B cell (primary cell): ENCODE data around the gene MAP4K1. TPM values are rescaled to one million over a fixed set of nuclear protein-coding genes. Genes with fewer than 3 reads are reported as not detected.
A peak's percentile ranks its signal among the peaks of the same experiment; 100 is the strongest.

Source experiments
- ATAC-seq: fragments of 200-7000 bp; cut with Tn5 transposase; one replicate; pipeline ENCODE4 v1.10.0; 2021; ENCODE audit warnings: low read depth, mild to moderate bottlenecking, moderate number of reproducible peaks, moderate library complexity
- CTCF ChIA-PET: fragments of 350-600 bp; sonication (Branson Sonifier 250); formaldehyde crosslinking; loops from one replicate; lab custom pipeline; 2021; ENCODE audit warnings: antibody characterized with exemption, inconsistent platforms; lab: Charles Lee
- POLR2A ChIA-PET: fragments of 350-600 bp; sonication (Branson Sonifier 250); formaldehyde crosslinking; loops from one replicate; lab custom pipeline; 2021; ENCODE audit warnings: antibody characterized with exemption; lab: Charles Lee
- DNase-seq: peaks from one replicate; pipeline ENCODE4 v3.0.0; 2013
- H2AFZ ChIP-seq: 2 replicates; pipeline ENCODE4 v1.6.1; 2012; ENCODE audit warnings: mild to moderate bottlenecking, low read depth, low read length; ENCODE audit not compliant: insufficient read depth, poor library complexity, severe bottlenecking
- H3K27ac ChIP-seq, 2 donors: 1 replicate in 1 of 2; 2 replicates in 1 of 2; pipeline ENCODE4 v1.5.1; 2012 to 2013; ENCODE audit warnings: low read length in 2 of 2, mild to moderate bottlenecking in 2 of 2, moderate library complexity in 1 of 2
- H3K27me3 ChIP-seq, 4 experiments: fragments of 200-600 bp in 1 of 4; sonication (generic) in 1 of 4; replicated peaks in 1 of 4; 1 replicate in 2 of 4; 2 replicates in 2 of 4; pipeline versions ENCODE4 v1.6.1 to v1.7.0; 2013 to 2016; ENCODE audit warnings: low read length in 3 of 4, mild to moderate bottlenecking in 2 of 4, mixed read lengths in 1 of 4, moderate library complexity in 1 of 4; ENCODE audit not compliant: insufficient read depth in 4 of 4, control insufficient read depth in 3 of 4; ENCODE audit errors: control extremely low read depth in 1 of 4
- H3K36me3 ChIP-seq, 2 experiments: replicated peaks in 1 of 2; 1 replicate in 1 of 2; 2 replicates in 1 of 2; pipeline versions ENCODE4 v1.6.1 to v1.7.1; 2013; ENCODE audit warnings: low read length in 1 of 2; ENCODE audit not compliant: insufficient read depth in 2 of 2, control insufficient read depth in 1 of 2; ENCODE audit errors: control extremely low read depth in 1 of 2, extremely low read depth in 1 of 2
- H3K4me1 ChIP-seq, 2 donors: fragments of 200-600 bp in 1 of 2; sonication (generic) in 1 of 2; 1 replicate in 1 of 2; 2 replicates in 1 of 2; pipeline versions ENCODE4 v1.5.1 to v1.6.1; 2013 to 2017; ENCODE audit warnings: low read length in 2 of 2; ENCODE audit not compliant: control insufficient read depth in 2 of 2, insufficient read depth in 2 of 2
- H3K4me2 ChIP-seq: replicated peaks from 2 replicates; pipeline ENCODE3; 2012; ENCODE audit warnings: mild to moderate bottlenecking, low read depth, low read length; ENCODE audit not compliant: poor library complexity, severe bottlenecking
- H3K4me3 ChIP-seq, 5 experiments: fragments of 200-600 bp in 1 of 5; sonication (generic) in 1 of 5; 1 replicate in 3 of 5; 2 replicates in 2 of 5; pipeline versions ENCODE4 v1.5.1 to v1.7.0; 2011 to 2016; ENCODE audit warnings: low read length in 4 of 5, mild to moderate bottlenecking in 4 of 5, low read depth in 2 of 5, control low read depth in 1 of 5, moderate library complexity in 1 of 5; ENCODE audit not compliant: insufficient read depth in 1 of 5; ENCODE audit errors: control extremely low read depth in 1 of 5, extremely low read depth in 1 of 5
- H3K79me2 ChIP-seq: fragments of 200-600 bp; sonication (generic); one replicate; pipeline ENCODE4 v1.6.0; 2016; ENCODE audit warnings: low read length; ENCODE audit not compliant: control insufficient read depth, insufficient read depth
- H3K9ac ChIP-seq: fragments of 200-600 bp; sonication (generic); 2 replicates; pipeline ENCODE4 v1.6.1; 2017; ENCODE audit warnings: mild to moderate bottlenecking, low read length, moderate library complexity
- H3K9me3 ChIP-seq, 3 donors: one replicate each; pipeline versions ENCODE4 v1.6.1 to v1.7.1; 2013; ENCODE audit warnings: low read length in 2 of 3; ENCODE audit not compliant: control insufficient read depth in 2 of 3, insufficient read depth in 1 of 3; ENCODE audit errors: control extremely low read depth in 1 of 3
- H4K20me1 ChIP-seq: 2 replicates; pipeline ENCODE4 v1.6.0; 2012; ENCODE audit warnings: mild to moderate bottlenecking, low read length; ENCODE audit not compliant: insufficient read depth, control insufficient read depth, poor library complexity, severe bottlenecking
- H3K27ac Mint-ChIP-seq: one replicate; pipeline ENCODE4 v1.8.0; 2021; ENCODE audit warnings: mixed read lengths
- H3K27me3 Mint-ChIP-seq: one replicate; pipeline ENCODE4 v1.8.0; 2021; ENCODE audit warnings: mixed read lengths
- H3K4me1 Mint-ChIP-seq: one replicate; pipeline ENCODE4 v1.8.0; 2021; ENCODE audit warnings: mixed read lengths
- H3K4me3 Mint-ChIP-seq: one replicate; pipeline ENCODE4 v1.8.0; 2021; ENCODE audit warnings: mixed read lengths
- H3K9me3 Mint-ChIP-seq: one replicate; pipeline ENCODE4 v1.8.0; 2022; ENCODE audit warnings: mixed read lengths; ENCODE audit not compliant: insufficient read depth
- CTCF ChIP-seq: fragments of 200-600 bp; IDR thresholded peaks from one replicate; pipeline ENCODE4 v1.8.0; 2022; ENCODE audit warnings: antibody characterized with exemption, mild to moderate bottlenecking
- EZH2 ChIP-seq: IDR thresholded peaks from 2 replicates; pipeline ENCODE4 v1.6.1; 2012; ENCODE audit warnings: borderline replicate concordance, low read depth, mild to moderate bottlenecking, moderate library complexity, low read length; ENCODE audit not compliant: insufficient read depth, poor library complexity, severe bottlenecking
- WGBS: methylation state at CpG from one replicate; pipeline ENCODE4 v1.1.5; 2013; ENCODE audit warnings: missing lambda C conversion rate; ENCODE audit not compliant: insufficient coverage; 5-methylcytosine and 5-hydroxymethylcytosine counted together
- intact Hi-C: fragments of 100-400 bp; cut with micrococcal nuclease; formaldehyde crosslinking; loops from one replicate; pipeline ENCODE4 v1.10.0; 2022
- polyA plus RNA-seq: library from polyadenylated mRNA; depleted of rRNA; stranded (reverse); fragments of >200 nt; gene quantifications from 2 replicates; pipeline ENCODE4 v1.2.3, GENCODE V29; 2012
- total RNA-seq, 2 donors: library from RNA; stranded (reverse); fragments of 120-200 nt in 1 of 2; gene quantifications; 1 replicate in 1 of 2; 2 replicates in 1 of 2; pipeline versions ENCODE4 v1.2.3 to v1.2.4, GENCODE V29; 2013 to 2022

MAP4K1 gene
- total and polyA plus RNA-seq, 2 donors (not counting 1 experiment from before 2014, with no cell fraction given) = 291 to 415 TPM

DNA sequence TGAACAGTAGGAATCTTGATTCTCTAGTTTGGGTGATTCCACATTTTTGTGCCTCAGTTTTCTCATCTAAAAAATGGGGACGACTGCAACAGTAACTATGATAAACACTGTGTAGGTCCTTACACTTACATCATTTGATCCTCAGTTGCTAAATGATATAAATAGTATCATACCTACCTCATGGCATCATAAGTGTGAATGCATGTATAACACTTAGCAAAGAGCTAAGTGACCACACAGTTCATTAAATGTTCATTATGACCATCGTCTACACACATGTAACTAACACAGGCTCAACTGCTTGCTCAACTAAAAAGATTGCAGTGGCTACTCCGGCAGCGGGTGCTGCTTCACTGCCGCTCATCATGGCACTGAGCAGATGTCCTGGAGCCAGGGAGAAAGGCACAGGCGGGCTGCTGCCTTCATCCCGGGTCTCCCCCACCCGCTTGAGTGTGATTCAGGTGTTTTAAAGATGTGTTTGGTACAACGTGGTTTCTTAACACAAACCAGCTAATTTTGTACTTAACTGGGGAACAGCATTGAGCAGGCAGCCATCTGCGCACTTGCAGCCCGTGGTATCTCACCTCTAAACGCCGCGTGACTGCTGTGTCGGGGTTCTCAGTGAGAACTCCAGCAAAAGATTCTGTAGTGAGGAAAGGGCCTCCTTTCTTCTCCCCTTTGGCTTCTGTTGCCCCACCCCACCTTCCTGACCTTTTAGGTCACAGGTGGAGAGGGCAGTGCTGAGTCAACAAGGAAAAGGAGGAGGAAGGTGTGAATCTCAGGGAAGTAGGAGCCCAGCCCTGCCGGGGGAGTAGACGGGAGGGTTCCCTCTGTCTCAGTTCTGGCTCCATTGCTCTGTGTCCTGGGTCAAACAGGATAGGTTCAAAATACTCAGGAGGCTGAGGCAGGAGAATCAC, 18.0 kb upstream of the MAP4K1 start:
- no peaks in the 10 kb centered on the region for H3K27me3 Mint-ChIP-seq
- no peak for DNase-seq
- no peak for TF ChIP-seq CTCF
- TF ChIP-seq EZH2 = no peak
- 91% methylated on average over 11 of the region's 17 CpGs for WGBS
- peaks cover 21% of the 10 kb centered on the region for H3K4me1 Mint-ChIP-seq
- peaks cover 5% of the 10 kb centered on the region for H3K79me2 ChIP-seq
- intact Hi-C loops = loop anchor here (1.0 to 10.0 kb wide), 2 partner anchors 17 to 49 kb away; no protein-coding TSS in a partner anchor
- no peak overlapping the region for H3K9ac ChIP-seq
- H3K27me3 ChIP-seq = no peaks in the 10 kb centered on the region
- peaks cover 18 to 23% of the 10 kb centered on the region in 2 donors for H3K4me1 ChIP-seq
- ChIA-PET POLR2A (interaction anchor here (2.0 kb wide), 1 partner anchor 17 kb away, joined by 6 read pairs; the partner anchor contains the start of gene EIF3K), CTCF (interaction anchor here (0.5 to 5.7 kb wide), 28 partner anchors 14 to 537 kb away, joined by 3 to 102 read pairs (median 6); partner anchors contain the start of genes EIF3K, FAM98C, MAP4K1 and MRPS12)
- H3K9me3 ChIP-seq = no peaks in the 10 kb centered on the region
- peaks cover 12% of the 10 kb centered on the region for H4K20me1 ChIP-seq
- ATAC-seq = no peak
- H3K9me3 Mint-ChIP-seq = no peaks in the 10 kb centered on the region
- no peak overlapping the region for H3K4me2 ChIP-seq
- H3K4me3 Mint-ChIP-seq = no peak overlapping the region
- H3K27ac Mint-ChIP-seq = no peak overlapping the region
- no peak overlapping the region for H2AFZ ChIP-seq
- peaks cover 2 to 33% of the 10 kb centered on the region in 2 experiments for H3K36me3 ChIP-seq
- no peak overlapping the region for H3K4me3 ChIP-seq
- peak overlapping the region in 1 of 2 donors; percentile 12 for H3K27ac ChIP-seq
